HL-60 (cell line): ENCODE results near the gene MR1.

ENCODE experiments used
- DNase-seq, 2 experiments: peaks; one replicate each; pipeline ENCODE4 v3.0.0-alpha.2; 2010 to 2020; ENCODE audit warnings: low read depth in 1 of 2, low spot score in 1 of 2
- H3K27ac ChIP-seq: fragments of 250-450 bp; sonication (Bioruptor Pico); replicated peaks from 2 replicates; pipeline ENCODE4 v1.5.1; 2020; ENCODE audit warnings: mild to moderate bottlenecking, moderate library complexity
- H3K27me3 ChIP-seq: fragments of 250-450 bp; sonication (Bioruptor Pico); 2 replicates; pipeline ENCODE4 v1.5.1; 2021; ENCODE audit warnings: mild to moderate bottlenecking, moderate library complexity; ENCODE audit not compliant: insufficient read depth, poor library complexity, severe bottlenecking
- H3K4me3 ChIP-seq: replicated peaks from 2 replicates; pipeline ENCODE4 v1.5.1; 2011; ENCODE audit warnings: mild to moderate bottlenecking, control low read depth, low read length; ENCODE audit not compliant: insufficient read depth
- GABPA ChIP-seq: IDR thresholded peaks from 2 replicates; pipeline ENCODE4 v1.6.1; 2012; ENCODE audit warnings: low read depth
- POLR2AphosphoS5 ChIP-seq: IDR thresholded peaks from 2 replicates; pipeline ENCODE4 v1.6.1; 2012; ENCODE audit warnings: low read depth
- SPI1 ChIP-seq: IDR thresholded peaks from 2 replicates; pipeline ENCODE4 v1.6.1; 2012; ENCODE audit warnings: low read depth, mild to moderate bottlenecking, borderline replicate concordance
- TF ChIP-seq, protein P1 (sequence below): IDR thresholded peaks from 2 replicates; pipeline ENCODE4 v1.6.1; 2012; ENCODE audit warnings: low read depth; ENCODE audit not compliant: insufficient replicate concordance
- TF ChIP-seq, protein P2 (sequence below): IDR thresholded peaks from one replicate; pipeline ENCODE4 v1.5.1; 2011; ENCODE audit warnings: low read length, control low read depth, inconsistent platforms; ENCODE audit not compliant: insufficient read depth

The MR1 gene

DNA sequence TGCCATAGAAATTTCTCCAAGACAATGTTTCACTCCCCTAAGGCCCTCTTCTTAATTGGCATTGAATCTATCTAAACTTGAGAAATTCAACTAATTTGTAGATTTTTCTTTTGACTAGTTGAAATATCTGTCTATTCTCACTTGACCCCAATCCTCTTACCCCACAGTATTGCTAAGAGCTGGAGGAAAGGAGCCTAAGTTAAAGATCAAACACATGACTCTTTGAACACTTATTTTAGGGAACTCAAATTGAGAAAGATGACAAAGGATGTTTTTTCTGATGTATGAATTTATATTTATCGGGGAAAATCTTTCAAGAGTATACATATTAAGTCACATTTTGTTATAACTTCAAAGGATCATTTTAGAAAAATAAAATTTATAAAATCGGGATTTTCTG lies 3.6 kb downstream of the MR1 start:
- H3K4me3 ChIP-seq: no peak overlapping the region
- H3K27me3 ChIP-seq: no peaks in the 10 kb centered on the region
- H3K27ac ChIP-seq: no peak overlapping the region
- TF ChIP-seq GABPA (no peak), SPI1 (no peak), POLR2AphosphoS5 (no peak)
- TF ChIP-seq, protein P1, sequence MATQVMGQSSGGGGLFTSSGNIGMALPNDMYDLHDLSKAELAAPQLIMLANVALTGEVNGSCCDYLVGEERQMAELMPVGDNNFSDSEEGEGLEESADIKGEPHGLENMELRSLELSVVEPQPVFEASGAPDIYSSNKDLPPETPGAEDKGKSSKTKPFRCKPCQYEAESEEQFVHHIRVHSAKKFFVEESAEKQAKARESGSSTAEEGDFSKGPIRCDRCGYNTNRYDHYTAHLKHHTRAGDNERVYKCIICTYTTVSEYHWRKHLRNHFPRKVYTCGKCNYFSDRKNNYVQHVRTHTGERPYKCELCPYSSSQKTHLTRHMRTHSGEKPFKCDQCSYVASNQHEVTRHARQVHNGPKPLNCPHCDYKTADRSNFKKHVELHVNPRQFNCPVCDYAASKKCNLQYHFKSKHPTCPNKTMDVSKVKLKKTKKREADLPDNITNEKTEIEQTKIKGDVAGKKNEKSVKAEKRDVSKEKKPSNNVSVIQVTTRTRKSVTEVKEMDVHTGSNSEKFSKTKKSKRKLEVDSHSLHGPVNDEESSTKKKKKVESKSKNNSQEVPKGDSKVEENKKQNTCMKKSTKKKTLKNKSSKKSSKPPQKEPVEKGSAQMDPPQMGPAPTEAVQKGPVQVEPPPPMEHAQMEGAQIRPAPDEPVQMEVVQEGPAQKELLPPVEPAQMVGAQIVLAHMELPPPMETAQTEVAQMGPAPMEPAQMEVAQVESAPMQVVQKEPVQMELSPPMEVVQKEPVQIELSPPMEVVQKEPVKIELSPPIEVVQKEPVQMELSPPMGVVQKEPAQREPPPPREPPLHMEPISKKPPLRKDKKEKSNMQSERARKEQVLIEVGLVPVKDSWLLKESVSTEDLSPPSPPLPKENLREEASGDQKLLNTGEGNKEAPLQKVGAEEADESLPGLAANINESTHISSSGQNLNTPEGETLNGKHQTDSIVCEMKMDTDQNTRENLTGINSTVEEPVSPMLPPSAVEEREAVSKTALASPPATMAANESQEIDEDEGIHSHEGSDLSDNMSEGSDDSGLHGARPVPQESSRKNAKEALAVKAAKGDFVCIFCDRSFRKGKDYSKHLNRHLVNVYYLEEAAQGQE: no peak
- TF ChIP-seq, protein P2, sequence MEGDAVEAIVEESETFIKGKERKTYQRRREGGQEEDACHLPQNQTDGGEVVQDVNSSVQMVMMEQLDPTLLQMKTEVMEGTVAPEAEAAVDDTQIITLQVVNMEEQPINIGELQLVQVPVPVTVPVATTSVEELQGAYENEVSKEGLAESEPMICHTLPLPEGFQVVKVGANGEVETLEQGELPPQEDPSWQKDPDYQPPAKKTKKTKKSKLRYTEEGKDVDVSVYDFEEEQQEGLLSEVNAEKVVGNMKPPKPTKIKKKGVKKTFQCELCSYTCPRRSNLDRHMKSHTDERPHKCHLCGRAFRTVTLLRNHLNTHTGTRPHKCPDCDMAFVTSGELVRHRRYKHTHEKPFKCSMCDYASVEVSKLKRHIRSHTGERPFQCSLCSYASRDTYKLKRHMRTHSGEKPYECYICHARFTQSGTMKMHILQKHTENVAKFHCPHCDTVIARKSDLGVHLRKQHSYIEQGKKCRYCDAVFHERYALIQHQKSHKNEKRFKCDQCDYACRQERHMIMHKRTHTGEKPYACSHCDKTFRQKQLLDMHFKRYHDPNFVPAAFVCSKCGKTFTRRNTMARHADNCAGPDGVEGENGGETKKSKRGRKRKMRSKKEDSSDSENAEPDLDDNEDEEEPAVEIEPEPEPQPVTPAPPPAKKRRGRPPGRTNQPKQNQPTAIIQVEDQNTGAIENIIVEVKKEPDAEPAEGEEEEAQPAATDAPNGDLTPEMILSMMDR: no peak
- no peak for DNase-seq

DNA sequence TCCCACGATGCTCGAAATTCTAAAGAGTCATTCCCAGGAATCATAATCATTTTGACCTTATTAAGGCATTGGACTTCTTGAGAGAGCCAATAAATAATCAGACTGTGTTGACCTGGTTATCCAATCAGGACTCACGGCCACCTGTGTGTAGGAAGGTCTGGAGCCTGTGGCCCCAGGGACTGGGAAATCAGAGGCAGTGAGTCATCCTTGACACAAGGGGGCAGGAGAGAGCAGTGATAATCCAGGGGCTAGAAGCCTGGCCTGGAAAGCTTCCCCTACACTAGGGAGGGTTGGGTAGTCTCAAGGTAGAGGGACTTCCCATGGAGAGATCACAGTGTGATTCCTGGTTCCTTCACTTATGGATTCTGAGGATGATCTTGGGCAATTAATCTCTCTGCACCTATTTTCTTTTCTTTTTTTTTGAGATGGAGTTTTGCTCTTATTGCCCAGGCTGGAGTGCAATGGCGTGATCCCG lies 4.7 kb downstream of the MR1 start:
- Histone ChIP-seq H3K27ac (no peak overlapping the region), H3K27me3 (no peaks in the 10 kb centered on the region), H3K4me3 (no peak overlapping the region)
- peak in 1 of 2 experiments; percentile 73 for DNase-seq
- TF ChIP-seq, protein P2: peak; percentile 69
- no peak for TF ChIP-seq POLR2AphosphoS5

DNA sequence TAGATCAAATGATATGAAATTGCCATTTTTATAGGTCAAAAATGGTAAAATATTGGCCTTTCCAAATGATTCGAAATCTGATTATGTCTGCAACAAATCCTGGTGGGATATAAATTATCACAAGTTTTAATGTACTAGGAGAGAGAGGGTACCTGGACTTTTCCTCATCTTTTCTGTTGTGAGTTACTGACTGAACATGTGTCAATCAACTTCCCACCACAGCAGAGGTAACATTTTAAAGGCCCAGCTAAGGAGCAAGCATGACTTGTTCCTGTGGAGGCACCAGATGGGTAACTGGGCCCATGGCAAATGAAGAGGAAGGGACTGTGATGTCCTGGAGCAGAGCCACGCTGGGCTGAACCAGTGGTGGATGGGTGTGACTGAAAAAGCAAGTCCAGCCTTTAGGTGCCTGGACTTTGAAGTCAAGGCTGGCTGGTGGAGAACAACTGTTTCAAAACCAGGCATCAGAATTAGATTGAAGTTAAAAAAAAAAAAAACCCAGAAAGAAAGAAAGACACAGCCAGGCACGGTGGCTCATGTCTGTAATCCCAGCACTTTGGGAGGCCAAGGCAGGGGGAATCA lies 6.6 kb downstream of the MR1 start:
- Histone ChIP-seq H3K27ac (no peak overlapping the region), H3K27me3 (no peaks in the 10 kb centered on the region), H3K4me3 (no peak overlapping the region)
- DNase-seq: no peak
- no peak for TF ChIP-seq GABPA
- TF ChIP-seq POLR2AphosphoS5: no peak
- no peak for TF ChIP-seq SPI1
- TF ChIP-seq, protein P1: no peak
- TF ChIP-seq, protein P2: no peak
